GM19438 (cell line): ENCODE measurements around the gene EEF2KMT.
A peak's percentile ranks its signal among the peaks of the same experiment; 100 is the strongest.

Source experiments
- ATAC-seq: cut with Tn5 transposase; IDR thresholded peaks from one replicate; pipeline ENCODE4 v1.9.1; 2021; ENCODE audit warnings: low read depth; ENCODE audit not compliant: unreplicated experiment

EEF2KMT gene

GRCh38 chr16:5072334-5073278, 25.0 kb downstream of the EEF2KMT start:
- peak; percentile 15 for ATAC-seq

DNA sequence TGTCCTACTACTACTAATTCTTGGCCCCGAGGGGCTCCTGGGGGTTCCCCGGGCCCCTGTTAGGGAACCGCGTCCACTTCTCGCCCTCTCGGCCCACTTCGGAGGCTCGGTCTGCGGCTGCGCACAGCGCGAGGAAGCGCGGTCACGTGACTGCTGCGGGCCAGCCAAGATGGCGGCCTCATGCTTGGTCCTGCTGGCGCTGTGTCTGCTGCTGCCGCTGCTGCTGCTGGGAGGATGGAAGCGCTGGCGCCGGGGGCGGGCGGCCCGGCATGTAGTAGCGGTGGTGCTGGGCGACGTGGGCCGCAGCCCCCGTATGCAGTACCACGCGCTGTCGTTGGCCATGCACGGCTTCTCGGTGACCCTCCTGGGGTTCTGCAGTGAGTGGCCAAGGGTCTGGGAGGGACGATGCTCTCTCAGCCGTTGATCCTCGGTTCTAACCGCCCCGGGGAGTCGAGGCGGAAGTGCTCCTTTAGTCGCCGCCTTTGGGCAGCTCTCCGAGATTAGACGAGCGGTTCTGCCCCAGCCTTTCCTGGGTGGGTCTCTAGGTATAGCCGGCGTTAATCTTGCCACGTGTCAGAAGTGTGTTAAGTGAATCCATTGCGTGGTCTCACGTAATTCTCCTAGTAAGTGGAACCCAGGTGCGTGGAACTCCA, 25.8 kb downstream of the EEF2KMT start, which contains the start of gene ALG1:
TSS of gene ALG1 (plus strand) at position 163 of the 653 bp plus-strand sequence. CDS start at position 170, 7 bp downstream.
- ATAC-seq = peak; percentile 79

GRCh38 chr16:5071341-5071680, 26.3 kb downstream of the EEF2KMT start:
- no peak for ATAC-seq

- ATAC-seq = no peak
Observed at GRCh38 chr16:5070431-5071186, 27.0 kb downstream of the EEF2KMT start.

GRCh38 chr16:5069854-5070253, 27.7 kb downstream of the EEF2KMT start:
- ATAC-seq = no peak

GRCh38 chr16:5069048-5069447, 28.5 kb downstream of the EEF2KMT start:
- ATAC-seq = no peak

DNA sequence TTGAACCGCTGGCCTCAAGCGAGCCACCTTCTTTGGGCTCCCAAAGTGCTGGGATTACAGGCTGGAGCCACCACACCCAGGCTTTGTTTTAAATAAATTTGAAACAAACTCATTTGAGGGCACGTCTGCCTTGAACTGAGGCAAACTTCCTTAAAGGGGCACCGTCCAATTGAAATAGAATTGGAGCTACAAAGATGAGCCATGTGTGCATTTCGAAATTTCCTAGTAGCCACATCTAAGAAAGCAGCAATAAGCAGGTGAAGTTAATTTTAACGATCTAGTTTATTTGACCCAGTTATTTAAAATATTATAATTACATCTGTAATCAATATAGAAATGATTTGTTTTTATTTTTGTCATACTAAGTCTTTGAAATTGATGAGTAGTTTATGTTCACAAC, 31.1 kb downstream of the EEF2KMT start:
- ATAC-seq = no peak

- ATAC-seq = no peak
Observed at GRCh38 chr16:5065813-5066212, 31.8 kb downstream of the EEF2KMT start, which contains the start of gene C16orf89. Gene C16orf89 (minus strand): TSS chr16:5065956. CDS start chr16:5065908, 48 bp downstream.

- no peak for ATAC-seq
Observed at GRCh38 chr16:5065326-5065725, 32.3 kb downstream of the EEF2KMT start.

DNA sequence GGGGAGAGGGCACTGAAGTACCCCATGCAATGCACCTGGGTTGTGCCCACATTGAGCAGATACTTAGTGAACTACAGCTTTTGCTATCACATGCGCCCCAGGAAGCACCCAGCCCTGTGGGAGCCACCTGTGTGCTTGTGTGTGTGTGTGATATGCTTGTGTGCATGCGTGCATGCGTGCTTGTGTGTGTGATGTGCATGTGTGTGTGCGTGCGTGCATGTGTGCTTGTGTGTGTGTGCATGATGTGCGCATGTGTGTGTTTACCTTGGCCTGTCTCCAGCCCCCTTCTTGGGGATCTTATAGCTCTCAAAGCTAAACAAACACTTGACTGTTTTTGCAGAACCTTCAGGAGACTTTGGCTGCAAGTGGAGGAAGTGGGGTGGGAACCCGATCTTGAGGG, 32.7 kb downstream of the EEF2KMT start:
- ATAC-seq = no peak

GRCh38 chr16:5062790-5063765, 34.5 kb downstream of the EEF2KMT start:
- ATAC-seq = no peak

GRCh38 chr16:5062051-5062450, 35.5 kb downstream of the EEF2KMT start:
- ATAC-seq = no peak

GRCh38 chr16:5060073-5060641, 37.4 kb downstream of the EEF2KMT start:
- no peak for ATAC-seq

DNA sequence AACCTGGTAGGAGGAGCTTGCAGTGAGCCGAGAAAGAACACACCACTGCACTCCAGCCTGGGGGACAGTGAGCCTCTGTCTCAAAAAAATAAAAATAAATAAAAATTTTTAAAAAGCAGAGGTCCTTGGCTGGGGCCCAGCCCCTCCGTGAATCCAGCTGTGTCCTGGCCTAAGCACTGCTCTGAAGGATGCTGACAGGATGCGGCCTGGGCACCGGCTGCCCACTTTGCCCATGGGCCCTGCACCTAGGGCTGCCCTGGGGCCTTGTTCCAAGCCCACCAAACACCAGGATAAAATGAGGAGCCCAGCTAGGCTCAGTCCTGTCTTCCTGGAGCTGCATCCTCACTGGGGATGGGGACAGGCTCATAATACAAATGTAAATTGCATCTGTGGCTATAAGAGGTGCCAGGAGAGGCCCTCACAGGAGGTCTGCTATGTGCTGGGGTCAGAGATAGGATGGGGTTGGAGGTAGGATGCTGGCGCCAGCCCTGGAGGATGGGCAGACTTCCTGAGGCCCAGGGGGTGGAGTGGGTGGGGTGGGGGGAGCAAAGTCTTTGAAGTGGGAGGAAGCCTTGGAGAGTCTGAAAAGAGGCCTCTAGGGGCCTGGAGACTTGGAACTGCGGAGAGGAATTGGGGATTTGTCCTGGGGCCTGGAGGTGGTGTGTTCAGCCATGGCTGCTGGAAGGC, 38.1 kb downstream of the EEF2KMT start:
- no peak for ATAC-seq

GRCh38 chr16:5058476-5058875, 39.1 kb downstream of the EEF2KMT start:
- no peak for ATAC-seq

GRCh38 chr16:5056352-5056751, 41.2 kb downstream of the EEF2KMT start:
- no peak for ATAC-seq

GRCh38 chr16:5054876-5055865, 42.4 kb downstream of the EEF2KMT start:
- ATAC-seq = no peak

- ATAC-seq = no peak
Observed at GRCh38 chr16:5046914-5047313, 50.7 kb downstream of the EEF2KMT start.
